Erythroblast (primary cell): Measurements from ENCODE around the gene ZNF761.

Experiments
- GATA1 ChIP-seq: IDR thresholded peaks from 2 replicates; pipeline ENCODE4 v1.6.1; 2011; ENCODE audit warnings: low read depth, mild to moderate bottlenecking, control low read depth, low read length, moderate library complexity
- POLR2A ChIP-seq: IDR thresholded peaks from 2 replicates; pipeline ENCODE4 v1.6.1; 2011; ENCODE audit warnings: mild to moderate bottlenecking, low read length

GRCh38 chr19:53431399-53432087 is at the start of gene ZNF761:
- TF ChIP-seq POLR2A: peak; percentile 68
- TF ChIP-seq GATA1: no peak
